DOHH2 (cell line): Measurements from ENCODE around the gene TMEM154.
A peak's percentile ranks its signal among the peaks of the same experiment; 100 is the strongest.

ENCODE experiments used
- H3F3A ChIP-seq: fragments of 200-600 bp; sonication (generic), shearing (Covaris generic); 2 replicates; pipeline ENCODE4 v1.6.0; 2016; ENCODE audit warnings: antibody characterized with exemption, mild to moderate bottlenecking; ENCODE audit not compliant: control insufficient read depth, insufficient read depth
- H3K27ac ChIP-seq: fragments of 200-600 bp; sonication (generic); 2 replicates; pipeline ENCODE4 v1.5.1; 2014; ENCODE audit warnings: low read depth, mild to moderate bottlenecking, low read length, moderate library complexity
- H3K27me3 ChIP-seq: fragments of 200-600 bp; sonication (generic); 2 replicates; pipeline ENCODE4 v1.6.1; 2014; ENCODE audit warnings: mild to moderate bottlenecking, low read length, mixed read lengths; ENCODE audit not compliant: control insufficient read depth
- H3K36me3 ChIP-seq: fragments of 200-600 bp; sonication (generic); 2 replicates; pipeline ENCODE4 v1.6.1; 2014; ENCODE audit warnings: mild to moderate bottlenecking, low read length, moderate library complexity, mixed read lengths; ENCODE audit not compliant: control insufficient read depth
- H3K4me1 ChIP-seq: fragments of 200-600 bp; sonication (generic); 2 replicates; pipeline ENCODE4 v1.6.1; 2014; ENCODE audit warnings: mild to moderate bottlenecking, low read length, mixed read lengths; ENCODE audit not compliant: control insufficient read depth
- H3K4me2 ChIP-seq: fragments of 200-600 bp; sonication (generic); 2 replicates; pipeline ENCODE4 v1.6.0; 2014; ENCODE audit warnings: mild to moderate bottlenecking, low read length, moderate library complexity
- H3K4me3 ChIP-seq: fragments of 200-600 bp; sonication (generic); 2 replicates; pipeline ENCODE4 v1.5.1; 2014; ENCODE audit warnings: mild to moderate bottlenecking, low read length, mixed read lengths
- H3K79me2 ChIP-seq: fragments of 200-600 bp; sonication (generic); 2 replicates; pipeline ENCODE4 v1.6.1; 2014; ENCODE audit warnings: mild to moderate bottlenecking, low read length, mixed read lengths; ENCODE audit not compliant: control insufficient read depth
- H3K9me2 ChIP-seq: fragments of 200-600 bp; sonication (generic); replicated peaks from 2 replicates; pipeline ENCODE4 v1.6.1; 2014; ENCODE audit warnings: mild to moderate bottlenecking, low read length, mixed read lengths; ENCODE audit not compliant: control insufficient read depth
- H3K9me3 ChIP-seq: fragments of 200-600 bp; sonication (generic); 2 replicates; pipeline ENCODE4 v1.6.1; 2014; ENCODE audit warnings: antibody characterized with exemption, low read length, mixed read lengths; ENCODE audit not compliant: control insufficient read depth, insufficient read depth
- H4K20me1 ChIP-seq: fragments of 200-600 bp; sonication (generic); 2 replicates; pipeline ENCODE4 v1.6.0; 2014; ENCODE audit warnings: low read depth, mild to moderate bottlenecking, antibody characterized with exemption, low read length, moderate library complexity; ENCODE audit not compliant: control insufficient read depth, insufficient read depth
- CTCF ChIP-seq: fragments of 200-600 bp; sonication (generic); IDR thresholded peaks from one replicate; pipeline ENCODE4 v1.5.1; 2014; ENCODE audit warnings: antibody characterized with exemption, mild to moderate bottlenecking, low read depth, low read length; ENCODE audit not compliant: poor library complexity, severe bottlenecking
- EZH2phosphoT487 ChIP-seq: fragments of 200-600 bp; sonication (generic); IDR thresholded peaks from 2 replicates; pipeline ENCODE4 v1.6.1; 2017; ENCODE audit warnings: borderline replicate concordance, mild to moderate bottlenecking, antibody characterized with exemption, low read length, moderate library complexity, mixed read lengths

The TMEM154 gene

GRCh38 chr4:152661649-152662048 lies 18.1 kb downstream of the TMEM154 start:
- H4K20me1 ChIP-seq = no peaks in the 10 kb centered on the region
- H3K27me3 ChIP-seq = no peaks in the 10 kb centered on the region
- H3K36me3 ChIP-seq = 0 out of 2 replicates have a peak, but pooled peaks cover 8% of the 10 kb centered on the region
- no peaks in the 10 kb centered on the region for H3K9me2 ChIP-seq
- peaks cover 12% of the 10 kb centered on the region for H3K9me3 ChIP-seq
- TF ChIP-seq EZH2phosphoT487 (no peak), CTCF (no peak)
- peak overlapping the region; percentile 4; the same call in 1 of the 2 replicates for H3K4me3 ChIP-seq
- peak overlapping the region; percentile 37 for H3K4me2 ChIP-seq
- H3F3A ChIP-seq = peaks cover 15% of the 10 kb centered on the region
- peaks cover 70% of the 10 kb centered on the region for H3K4me1 ChIP-seq
- H3K27ac ChIP-seq = peak overlapping the region; percentile 22; the same call in 1 of the 2 replicates
- H3K79me2 ChIP-seq = 0 out of 2 replicates have a peak, but pooled peaks cover 2% of the 10 kb centered on the region

DNA sequence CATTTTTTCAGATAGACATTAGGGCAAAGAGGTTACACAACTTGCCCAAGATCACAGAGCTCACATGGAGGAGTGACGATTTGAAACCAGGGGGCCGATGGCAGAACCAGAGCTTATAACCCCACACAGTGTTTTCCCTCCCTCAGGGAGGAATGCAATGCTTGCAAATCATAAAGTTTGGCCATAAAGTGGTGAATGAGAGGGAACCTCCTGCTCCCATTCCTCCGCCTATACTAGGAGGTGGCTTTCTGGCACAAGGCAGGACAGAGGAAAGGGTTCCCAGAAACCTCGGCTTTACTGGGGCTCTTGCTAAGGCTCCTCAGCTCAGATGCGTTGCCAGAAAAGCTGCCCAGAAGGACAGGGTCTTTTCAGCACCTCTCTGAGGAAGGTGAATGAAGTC lies 19.3 kb downstream of the TMEM154 start:
- Histone ChIP-seq H3K27me3 (no peaks in the 10 kb centered on the region), H4K20me1 (no peaks in the 10 kb centered on the region), H3K4me1 (peaks cover 58% of the 10 kb centered on the region), H3K36me3 (0 out of 2 replicates have a peak, but pooled peaks cover 5% of the 10 kb centered on the region), H3K27ac (no peak overlapping the region), H3K4me2 (peak overlapping the region; percentile 37), H3K4me3 (no peak overlapping the region), H3K9me3 (peaks cover 15% of the 10 kb centered on the region), H3F3A (peaks cover 11% of the 10 kb centered on the region; the same call in 1 of the 2 replicates), H3K79me2 (no peaks in the 10 kb centered on the region), H3K9me2 (no peaks in the 10 kb centered on the region)
- TF ChIP-seq EZH2phosphoT487 (no peak), CTCF (no peak)

- no peak overlapping the region for H3K4me2 ChIP-seq
- H3K36me3 ChIP-seq = 0 out of 2 replicates have a peak, but pooled peaks cover 5% of the 10 kb centered on the region
- no peak overlapping the region for H3K4me3 ChIP-seq
- H3K9me3 ChIP-seq = peaks cover 15% of the 10 kb centered on the region
- no peaks in the 10 kb centered on the region for H3K27me3 ChIP-seq
- no peaks in the 10 kb centered on the region for H3K9me2 ChIP-seq
- H3F3A ChIP-seq = peaks cover 6% of the 10 kb centered on the region; the same call in 1 of the 2 replicates
- TF ChIP-seq EZH2phosphoT487 = no peak
- no peak for TF ChIP-seq CTCF
- H3K27ac ChIP-seq = no peak overlapping the region
- H4K20me1 ChIP-seq = no peaks in the 10 kb centered on the region
- H3K4me1 ChIP-seq = peaks cover 51% of the 10 kb centered on the region
- H3K79me2 ChIP-seq = no peaks in the 10 kb centered on the region
Observed at GRCh38 chr4:152659806-152660205, 20.0 kb downstream of the TMEM154 start.
